ENCODE measurements around the gene CDYL2. TPM values are rescaled to one million over a fixed set of nuclear protein-coding genes. Genes with fewer than 3 reads are reported as not detected.

Gene CDYL2
- total RNA-seq, 1 experiment from 2014 or later = 8.2 TPM

DNA sequence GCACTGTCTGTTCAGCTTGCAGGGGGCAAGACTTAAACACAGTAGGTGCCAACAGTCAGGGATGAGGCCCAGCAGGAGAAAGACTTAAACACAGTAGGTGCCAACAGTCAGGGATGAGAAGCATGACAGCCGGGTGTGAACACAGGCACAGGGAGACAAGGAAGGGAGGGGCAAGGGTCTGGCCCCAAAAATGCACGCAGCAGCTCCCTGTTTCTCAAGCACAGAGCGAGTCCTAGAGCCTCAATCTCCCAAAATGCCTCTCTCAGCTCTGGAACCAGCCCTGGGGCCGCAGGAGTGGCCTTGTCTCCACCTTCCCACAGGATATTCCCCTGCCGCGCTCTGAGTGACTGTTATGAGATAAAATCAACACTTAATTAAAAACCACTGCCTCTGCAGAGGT lies 197.2 kb downstream of the CDYL2 start:
- TF ChIP-seq GTF2I (CRISPR knock-in tag; conservative IDR thresholded peaks at IDR 0.05) (no peak), ZNF423 (CRISPR knock-in tag; IDR thresholded peaks at IDR 0.05) (no peak), ELF4 (CRISPR knock-in tag; IDR thresholded peaks at IDR 0.05; ENCODE audit: low read depth) (no peak), CREM (CRISPR knock-in tag; IDR thresholded peaks at IDR 0.05) (no peak), ZNF232 (CRISPR knock-in tag; IDR thresholded peaks at IDR 0.05) (no peak), RELA (CRISPR knock-in tag; IDR thresholded peaks at IDR 0.05; ENCODE audit: borderline replicate concordance) (no peak)
- TF ChIP-seq, protein P1, sequence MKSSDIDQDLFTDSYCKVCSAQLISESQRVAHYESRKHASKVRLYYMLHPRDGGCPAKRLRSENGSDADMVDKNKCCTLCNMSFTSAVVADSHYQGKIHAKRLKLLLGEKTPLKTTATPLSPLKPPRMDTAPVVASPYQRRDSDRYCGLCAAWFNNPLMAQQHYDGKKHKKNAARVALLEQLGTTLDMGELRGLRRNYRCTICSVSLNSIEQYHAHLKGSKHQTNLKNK (CRISPR knock-in tag; IDR thresholded peaks at IDR 0.05) = no peak
- TF ChIP-seq, protein P2, sequence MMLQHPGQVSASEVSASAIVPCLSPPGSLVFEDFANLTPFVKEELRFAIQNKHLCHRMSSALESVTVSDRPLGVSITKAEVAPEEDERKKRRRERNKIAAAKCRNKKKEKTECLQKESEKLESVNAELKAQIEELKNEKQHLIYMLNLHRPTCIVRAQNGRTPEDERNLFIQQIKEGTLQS (CRISPR knock-in tag; conservative IDR thresholded peaks at IDR 0.05) = no peak
- TF ChIP-seq, protein P3, sequence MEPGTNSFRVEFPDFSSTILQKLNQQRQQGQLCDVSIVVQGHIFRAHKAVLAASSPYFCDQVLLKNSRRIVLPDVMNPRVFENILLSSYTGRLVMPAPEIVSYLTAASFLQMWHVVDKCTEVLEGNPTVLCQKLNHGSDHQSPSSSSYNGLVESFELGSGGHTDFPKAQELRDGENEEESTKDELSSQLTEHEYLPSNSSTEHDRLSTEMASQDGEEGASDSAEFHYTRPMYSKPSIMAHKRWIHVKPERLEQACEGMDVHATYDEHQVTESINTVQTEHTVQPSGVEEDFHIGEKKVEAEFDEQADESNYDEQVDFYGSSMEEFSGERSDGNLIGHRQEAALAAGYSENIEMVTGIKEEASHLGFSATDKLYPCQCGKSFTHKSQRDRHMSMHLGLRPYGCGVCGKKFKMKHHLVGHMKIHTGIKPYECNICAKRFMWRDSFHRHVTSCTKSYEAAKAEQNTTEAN (CRISPR knock-in tag; IDR thresholded peaks at IDR 0.05) = no peak
- Mint-ChIP-seq H3K4me3 (no peak overlapping the region), H3K4me1 (peaks cover 8% of the 10 kb centered on the region), H3K27me3 (ENCODE audit: low read depth) (no peaks in the 10 kb centered on the region), H3K27ac (no peak overlapping the region), H3K36me3 (0 out of 2 replicates have a peak, but pooled peaks cover 3% of the 10 kb centered on the region), H3K9me3 (peaks cover 12% of the 10 kb centered on the region)
- no peak for DNase-seq (ENCODE audit: low spot score)
- no peak for ATAC-seq
- ChIA-PET CTCF (no interaction called here), POLR2A (no interaction called here)

DNA sequence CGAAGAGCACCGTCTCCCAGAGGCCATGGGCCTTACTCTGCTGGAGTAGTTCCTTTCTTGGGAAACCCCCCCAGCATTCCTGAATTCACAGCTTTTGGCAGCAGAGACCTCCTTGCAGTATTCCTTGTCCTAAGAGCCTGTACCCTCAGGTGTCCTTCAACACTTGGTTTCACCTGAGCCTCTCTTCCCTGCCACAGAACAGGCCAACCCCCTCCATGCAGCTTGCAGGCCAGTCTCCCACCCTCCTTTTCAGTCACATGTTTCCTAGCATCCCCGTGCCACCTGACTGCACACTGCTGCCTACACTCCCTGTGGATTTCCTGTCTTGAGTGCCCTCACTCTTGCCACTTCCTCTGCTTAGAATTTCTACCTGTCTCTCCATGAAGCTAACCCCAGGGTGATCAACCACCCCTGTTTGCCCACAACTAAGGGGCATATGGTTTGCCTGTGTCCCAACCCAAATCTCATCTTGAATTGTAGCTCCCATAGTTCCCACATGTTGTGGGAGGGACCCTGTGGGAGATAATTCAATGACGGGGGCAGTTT lies 198.1 kb downstream of the CDYL2 start:
- Mint-ChIP-seq H3K4me1 (peaks cover 8% of the 10 kb centered on the region), H3K27me3 (ENCODE audit: low read depth) (no peaks in the 10 kb centered on the region), H3K4me3 (no peak overlapping the region), H3K36me3 (0 out of 2 replicates have a peak, but pooled peaks cover 3% of the 10 kb centered on the region), H3K9me3 (peaks cover 12% of the 10 kb centered on the region), H3K27ac (no peak overlapping the region)
- CTCF ChIA-PET = no interaction called here
- ATAC-seq = no peak
- TF ChIP-seq MXD4 (CRISPR knock-in tag; IDR thresholded peaks at IDR 0.05; ENCODE audit: borderline replicate concordance) (no peak), PRRX2 (CRISPR knock-in tag; IDR thresholded peaks at IDR 0.05) (no peak), ZNF219 (CRISPR knock-in tag; IDR thresholded peaks at IDR 0.05; ENCODE audit: borderline replicate concordance) (no peak), NFATC4 (CRISPR knock-in tag; IDR thresholded peaks at IDR 0.05) (no peak), GRHL2 (CRISPR knock-in tag; IDR thresholded peaks at IDR 0.05; ENCODE audit: insufficient replicate concordance, severe bottlenecking) (no peak), ZNF263 (CRISPR knock-in tag; IDR thresholded peaks at IDR 0.05; ENCODE audit: low read depth) (no peak), NR1H2 (CRISPR knock-in tag; IDR thresholded peaks at IDR 0.05) (no peak), NR3C1 (CRISPR knock-in tag; conservative IDR thresholded peaks at IDR 0.05; ENCODE audit: low read depth) (no peak), ATF1 (CRISPR knock-in tag; IDR thresholded peaks at IDR 0.05) (no peak), NFE2L1 (CRISPR knock-in tag; IDR thresholded peaks at IDR 0.05) (no peak)
- TF ChIP-seq, protein P4, sequence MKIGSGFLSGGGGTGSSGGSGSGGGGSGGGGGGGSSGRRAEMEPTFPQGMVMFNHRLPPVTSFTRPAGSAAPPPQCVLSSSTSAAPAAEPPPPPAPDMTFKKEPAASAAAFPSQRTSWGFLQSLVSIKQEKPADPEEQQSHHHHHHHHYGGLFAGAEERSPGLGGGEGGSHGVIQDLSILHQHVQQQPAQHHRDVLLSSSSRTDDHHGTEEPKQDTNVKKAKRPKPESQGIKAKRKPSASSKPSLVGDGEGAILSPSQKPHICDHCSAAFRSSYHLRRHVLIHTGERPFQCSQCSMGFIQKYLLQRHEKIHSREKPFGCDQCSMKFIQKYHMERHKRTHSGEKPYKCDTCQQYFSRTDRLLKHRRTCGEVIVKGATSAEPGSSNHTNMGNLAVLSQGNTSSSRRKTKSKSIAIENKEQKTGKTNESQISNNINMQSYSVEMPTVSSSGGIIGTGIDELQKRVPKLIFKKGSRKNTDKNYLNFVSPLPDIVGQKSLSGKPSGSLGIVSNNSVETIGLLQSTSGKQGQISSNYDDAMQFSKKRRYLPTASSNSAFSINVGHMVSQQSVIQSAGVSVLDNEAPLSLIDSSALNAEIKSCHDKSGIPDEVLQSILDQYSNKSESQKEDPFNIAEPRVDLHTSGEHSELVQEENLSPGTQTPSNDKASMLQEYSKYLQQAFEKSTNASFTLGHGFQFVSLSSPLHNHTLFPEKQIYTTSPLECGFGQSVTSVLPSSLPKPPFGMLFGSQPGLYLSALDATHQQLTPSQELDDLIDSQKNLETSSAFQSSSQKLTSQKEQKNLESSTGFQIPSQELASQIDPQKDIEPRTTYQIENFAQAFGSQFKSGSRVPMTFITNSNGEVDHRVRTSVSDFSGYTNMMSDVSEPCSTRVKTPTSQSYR (CRISPR knock-in tag; IDR thresholded peaks at IDR 0.05) = no peak
- TF ChIP-seq, protein P5, sequence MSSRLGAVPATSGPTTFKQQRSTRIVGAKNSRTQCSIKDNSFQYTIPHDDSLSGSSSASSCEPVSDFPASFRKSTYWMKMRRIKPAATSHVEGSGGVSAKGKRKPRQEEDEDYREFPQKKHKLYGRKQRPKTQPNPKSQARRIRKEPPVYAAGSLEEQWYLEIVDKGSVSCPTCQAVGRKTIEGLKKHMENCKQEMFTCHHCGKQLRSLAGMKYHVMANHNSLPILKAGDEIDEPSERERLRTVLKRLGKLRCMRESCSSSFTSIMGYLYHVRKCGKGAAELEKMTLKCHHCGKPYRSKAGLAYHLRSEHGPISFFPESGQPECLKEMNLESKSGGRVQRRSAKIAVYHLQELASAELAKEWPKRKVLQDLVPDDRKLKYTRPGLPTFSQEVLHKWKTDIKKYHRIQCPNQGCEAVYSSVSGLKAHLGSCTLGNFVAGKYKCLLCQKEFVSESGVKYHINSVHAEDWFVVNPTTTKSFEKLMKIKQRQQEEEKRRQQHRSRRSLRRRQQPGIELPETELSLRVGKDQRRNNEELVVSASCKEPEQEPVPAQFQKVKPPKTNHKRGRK (CRISPR knock-in tag; IDR thresholded peaks at IDR 0.05; ENCODE audit: borderline replicate concordance) = no peak
- TF ChIP-seq, protein P6, sequence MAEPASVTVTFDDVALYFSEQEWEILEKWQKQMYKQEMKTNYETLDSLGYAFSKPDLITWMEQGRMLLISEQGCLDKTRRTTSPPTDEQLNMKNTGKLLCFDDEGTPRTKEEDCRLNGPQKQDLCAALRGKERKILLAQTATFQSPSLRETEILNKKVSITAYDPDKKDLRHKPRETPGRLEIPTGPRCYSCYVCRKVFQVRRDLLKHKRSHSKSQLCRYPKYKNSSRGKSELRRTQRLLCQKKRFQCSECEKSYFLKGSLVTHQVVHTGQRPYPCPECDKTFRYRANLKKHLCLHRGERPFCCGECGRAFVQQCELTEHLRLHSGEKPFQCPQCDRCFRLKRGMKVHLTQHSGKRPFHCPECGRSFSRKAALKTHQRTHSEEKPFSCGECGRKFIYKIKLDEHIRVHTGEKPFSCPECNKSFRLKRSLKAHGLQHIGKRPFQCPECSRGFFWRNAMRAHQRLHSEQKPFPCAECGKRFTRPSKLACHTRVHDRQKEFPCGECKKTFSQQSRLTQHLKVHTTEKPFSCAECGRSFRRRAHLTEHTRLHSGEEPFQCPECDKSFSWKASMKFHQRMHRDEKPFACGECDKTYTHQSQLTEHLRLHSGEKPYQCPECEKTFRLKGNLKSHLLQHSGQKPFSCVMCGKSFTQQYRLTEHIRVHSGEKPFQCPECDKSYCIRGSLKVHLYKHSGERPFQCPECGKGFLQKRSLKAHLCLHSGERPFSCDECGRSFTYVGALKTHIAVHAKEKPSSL (CRISPR knock-in tag; conservative IDR thresholded peaks at IDR 0.05) = no peak
- TF ChIP-seq, protein P7, sequence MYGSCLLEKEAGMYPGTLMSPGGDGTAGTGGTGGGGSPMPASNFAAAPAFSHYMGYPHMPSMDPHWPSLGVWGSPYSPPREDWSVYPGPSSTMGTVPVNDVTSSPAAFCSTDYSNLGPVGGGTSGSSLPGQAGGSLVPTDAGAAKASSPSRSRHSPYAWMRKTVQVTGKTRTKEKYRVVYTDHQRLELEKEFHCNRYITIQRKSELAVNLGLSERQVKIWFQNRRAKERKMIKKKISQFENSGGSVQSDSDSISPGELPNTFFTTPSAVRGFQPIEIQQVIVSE (CRISPR knock-in tag; IDR thresholded peaks at IDR 0.05; ENCODE audit: borderline replicate concordance) = no peak
- TF ChIP-seq, protein P8, sequence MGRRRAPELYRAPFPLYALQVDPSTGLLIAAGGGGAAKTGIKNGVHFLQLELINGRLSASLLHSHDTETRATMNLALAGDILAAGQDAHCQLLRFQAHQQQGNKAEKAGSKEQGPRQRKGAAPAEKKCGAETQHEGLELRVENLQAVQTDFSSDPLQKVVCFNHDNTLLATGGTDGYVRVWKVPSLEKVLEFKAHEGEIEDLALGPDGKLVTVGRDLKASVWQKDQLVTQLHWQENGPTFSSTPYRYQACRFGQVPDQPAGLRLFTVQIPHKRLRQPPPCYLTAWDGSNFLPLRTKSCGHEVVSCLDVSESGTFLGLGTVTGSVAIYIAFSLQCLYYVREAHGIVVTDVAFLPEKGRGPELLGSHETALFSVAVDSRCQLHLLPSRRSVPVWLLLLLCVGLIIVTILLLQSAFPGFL (CRISPR knock-in tag; IDR thresholded peaks at IDR 0.05; ENCODE audit: borderline replicate concordance) = no peak
- DNase-seq (ENCODE audit: low spot score) = no peak
- POLR2A ChIA-PET = interaction anchor here (0.6 kb wide), 1 partner anchor 238 kb away, joined by 4 read pairs; no protein-coding TSS in a partner anchor
